NT2/D1 (cell line): Measurements from ENCODE around the gene SHANK3.

Experiments
- DNase-seq: peaks from one replicate; pipeline ENCODE4 v3.0.0-alpha.2; 2011; ENCODE audit warnings: low read depth, low spot score
- H3K27me3 ChIP-seq: 2 replicates; pipeline ENCODE4 v1.6.0; 2011; ENCODE audit warnings: mild to moderate bottlenecking; ENCODE audit not compliant: insufficient read length, insufficient read depth
- H3K36me3 ChIP-seq: 2 replicates; pipeline ENCODE4 v1.6.1; 2011; ENCODE audit warnings: mild to moderate bottlenecking, low read length, mixed read lengths; ENCODE audit not compliant: insufficient read depth, insufficient read length
- H3K4me1 ChIP-seq: 2 replicates; pipeline ENCODE4 v1.5.1; 2011; ENCODE audit not compliant: insufficient read depth, insufficient read length
- H3K4me3 ChIP-seq: 2 replicates; pipeline ENCODE4 v1.5.1; 2011; ENCODE audit warnings: low read depth; ENCODE audit not compliant: insufficient read length
- H3K9ac ChIP-seq: 2 replicates; pipeline ENCODE4 v1.6.0; 2011; ENCODE audit warnings: low read depth; ENCODE audit not compliant: insufficient read length
- H3K9me3 ChIP-seq: 2 replicates; pipeline ENCODE4 v1.5.1; 2011; ENCODE audit warnings: mild to moderate bottlenecking, low read length; ENCODE audit not compliant: insufficient read depth
- SUZ12 ChIP-seq: IDR thresholded peaks from 2 replicates; pipeline ENCODE4 v1.6.1; 2011; ENCODE audit not compliant: insufficient read length, insufficient read depth; ENCODE audit errors: extremely low read depth
- YY1 ChIP-seq: IDR thresholded peaks from 2 replicates; pipeline ENCODE4 v1.6.1; 2011; ENCODE audit not compliant: insufficient read length, insufficient read depth
- ZNF274 ChIP-seq: IDR thresholded peaks from 2 replicates; pipeline ENCODE4 v1.6.1; 2011; ENCODE audit warnings: mild to moderate bottlenecking, low read depth, low read length

The SHANK3 gene

DNA sequence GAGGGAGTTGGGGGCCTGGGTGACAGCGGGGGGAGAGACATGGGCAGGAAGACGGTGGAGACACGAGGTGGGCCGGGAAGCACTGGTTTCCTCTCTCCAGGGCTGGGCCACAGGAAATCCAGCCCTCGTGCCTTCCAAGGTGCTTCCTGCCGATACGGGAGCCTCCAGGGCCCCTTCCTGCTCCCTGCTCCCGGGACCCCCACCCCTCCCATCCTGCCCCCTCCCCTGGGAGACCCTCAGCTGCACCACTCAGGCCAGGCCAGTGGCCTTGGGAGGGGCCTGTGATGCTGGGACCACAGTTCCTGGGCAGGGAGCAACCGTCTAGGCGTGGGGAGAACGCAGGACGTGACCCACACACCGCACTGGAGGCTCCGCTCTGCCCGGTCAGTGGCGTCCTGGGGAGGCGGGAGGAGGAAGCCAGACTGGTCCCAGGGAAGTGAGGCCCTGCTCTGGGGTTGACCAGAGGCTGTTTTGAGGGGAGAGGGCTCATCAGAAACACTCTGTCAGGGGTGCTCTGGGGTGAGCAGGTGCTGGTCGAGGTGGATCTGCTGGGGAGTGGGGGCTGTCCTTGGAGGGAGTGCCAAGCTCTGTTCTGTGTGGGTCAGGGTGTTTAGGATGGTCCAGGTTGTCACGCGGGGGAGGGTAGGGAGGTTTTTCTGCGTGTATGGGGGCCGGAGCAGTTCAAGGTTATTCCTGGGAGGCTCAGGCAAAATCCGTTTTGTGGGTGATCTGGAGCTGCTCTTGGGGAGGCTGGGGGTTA, at the start of gene SHANK3:
TSS of gene SHANK3 (plus strand) at position 353 of the 760 bp plus-strand sequence.
- Histone ChIP-seq H3K9ac (peak within 1 kb of the TSS; percentile 67), H3K9me3 (no peaks in the 10 kb centered on the region), H3K4me1 (peaks cover 14% of the 10 kb centered on the region), H3K4me3 (peak within 1 kb of the TSS; percentile 47), H3K36me3 (peaks cover 6% of the 10 kb centered on the region), H3K27me3 (peaks cover 14% of the 10 kb centered on the region)
- DNase-seq, result no peak
- TF ChIP-seq YY1 (no peak), ZNF274 (no peak), SUZ12 (no peak)

GRCh38 chr22:50624347-50625130, 48.1 kb upstream of the SHANK3 start:
- no peak overlapping the region for H3K9ac ChIP-seq
- H3K4me1 ChIP-seq, result peaks cover 10% of the 10 kb centered on the region
- peaks cover 12% of the 10 kb centered on the region for H3K36me3 ChIP-seq
- H3K9me3 ChIP-seq, result no peaks in the 10 kb centered on the region
- no peak overlapping the region for H3K4me3 ChIP-seq
- no peaks in the 10 kb centered on the region for H3K27me3 ChIP-seq
- DNase-seq, result no peak
- TF ChIP-seq SUZ12, result no peak
- no peak for TF ChIP-seq YY1

DNA sequence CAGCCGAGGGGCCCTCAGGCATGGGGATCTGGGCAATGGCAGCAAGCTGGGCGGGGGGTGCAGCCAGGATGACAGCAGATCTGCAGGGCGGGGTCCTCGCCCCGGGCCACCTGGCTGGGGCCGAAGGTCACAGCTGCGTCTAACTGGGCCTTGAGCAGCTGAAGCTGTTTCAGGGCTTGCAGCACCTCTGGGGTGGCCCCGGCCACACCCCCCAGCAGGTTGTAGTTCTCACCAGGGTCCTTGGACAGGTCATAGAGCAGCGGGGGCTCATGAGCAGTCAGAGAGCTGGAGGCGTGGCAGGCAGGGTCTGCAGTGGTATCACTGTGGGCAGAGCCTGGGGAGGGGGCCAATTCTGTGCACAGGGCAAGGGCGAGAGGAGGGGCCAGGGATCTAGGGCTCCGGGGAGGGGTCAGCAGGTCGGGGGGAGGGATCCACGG, 47.5 kb upstream of the SHANK3 start:
- Histone ChIP-seq H3K9me3 (no peaks in the 10 kb centered on the region), H3K36me3 (peaks cover 12% of the 10 kb centered on the region), H3K9ac (no peak overlapping the region), H3K4me3 (no peak overlapping the region), H3K4me1 (peaks cover 10% of the 10 kb centered on the region), H3K27me3 (no peaks in the 10 kb centered on the region)
- DNase-seq, result no peak
- TF ChIP-seq ZNF274 (no peak), SUZ12 (no peak), YY1 (no peak)

DNA sequence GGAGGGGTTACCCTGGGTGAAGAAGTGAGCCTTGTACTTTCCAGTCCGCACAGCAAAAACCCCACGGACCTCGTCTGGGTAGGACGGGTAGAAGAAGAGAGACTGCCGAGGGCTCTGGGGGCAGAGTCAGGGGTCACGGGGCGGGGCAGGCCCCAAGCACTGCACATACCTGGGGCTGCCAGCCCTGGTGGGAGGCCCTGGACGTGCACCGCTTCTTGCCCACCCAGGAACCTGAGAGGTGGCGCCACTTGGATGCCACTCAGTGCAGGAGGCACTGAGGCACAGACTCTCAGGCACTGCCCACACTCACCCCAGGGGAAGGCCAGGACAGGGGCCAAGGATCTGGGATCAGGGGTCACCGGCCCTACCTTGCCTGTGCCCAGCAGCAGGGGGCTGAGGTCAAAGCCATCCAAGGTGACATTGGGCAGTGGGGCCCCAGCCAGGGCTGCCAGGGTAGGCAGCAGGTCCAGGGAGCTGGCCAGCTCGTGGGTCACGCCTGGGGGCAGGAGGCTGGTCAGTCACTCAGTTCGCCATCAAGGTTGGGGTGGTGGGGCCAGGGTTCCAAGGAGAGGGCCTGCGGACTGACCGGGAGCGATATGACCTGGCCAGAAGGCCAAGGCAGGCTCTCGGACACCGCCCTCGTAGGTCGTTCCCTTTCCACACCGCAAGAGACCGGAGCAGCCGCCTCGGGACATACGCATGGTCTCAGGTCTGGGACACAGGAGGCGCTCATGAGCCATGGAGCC, 46.9 kb upstream of the SHANK3 start:
- peaks cover 12% of the 10 kb centered on the region for H3K36me3 ChIP-seq
- no peak overlapping the region for H3K9ac ChIP-seq
- TF ChIP-seq ZNF274 (no peak), SUZ12 (no peak), YY1 (no peak)
- no peak overlapping the region for H3K4me3 ChIP-seq
- no peak for DNase-seq
- peaks cover 9% of the 10 kb centered on the region for H3K4me1 ChIP-seq
- H3K9me3 ChIP-seq, result no peaks in the 10 kb centered on the region
- no peaks in the 10 kb centered on the region for H3K27me3 ChIP-seq

DNA sequence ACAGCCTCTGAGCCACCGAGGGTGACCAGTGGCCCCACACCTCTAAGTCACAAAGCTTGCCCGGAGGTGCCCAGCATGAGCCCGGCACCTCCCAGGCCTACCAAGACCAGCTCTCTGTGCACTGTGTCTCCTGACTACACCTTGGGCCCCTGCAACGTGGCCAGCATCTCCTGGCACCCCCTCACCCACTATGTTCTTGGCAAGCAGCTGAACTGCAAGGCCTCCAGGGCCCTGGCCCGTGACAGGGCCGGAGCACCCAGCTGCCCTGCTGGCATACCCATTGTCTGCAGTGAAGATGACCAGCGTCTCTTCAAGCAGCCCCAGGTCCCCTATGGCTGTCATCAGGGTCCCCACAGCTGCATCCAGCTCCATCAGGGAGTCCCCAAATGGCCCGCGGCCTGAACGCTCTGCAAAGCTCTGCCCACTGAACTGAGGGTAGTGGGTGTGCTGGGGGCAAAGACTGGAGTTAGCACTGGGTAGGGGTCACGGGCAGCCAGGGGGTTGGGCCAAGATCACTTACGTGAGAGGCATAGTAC, 46.2 kb upstream of the SHANK3 start:
- no peak for TF ChIP-seq ZNF274
- no peak for TF ChIP-seq SUZ12
- no peak for TF ChIP-seq YY1
- Histone ChIP-seq H3K4me1 (peaks cover 7% of the 10 kb centered on the region), H3K27me3 (no peaks in the 10 kb centered on the region), H3K36me3 (peaks cover 12% of the 10 kb centered on the region), H3K9ac (no peak overlapping the region), H3K9me3 (no peaks in the 10 kb centered on the region), H3K4me3 (no peak overlapping the region)
- DNase-seq, result no peak

GRCh38 chr22:50626850-50627641, 45.6 kb upstream of the SHANK3 start:
- Histone ChIP-seq H3K27me3 (no peaks in the 10 kb centered on the region), H3K36me3 (peaks cover 12% of the 10 kb centered on the region), H3K9me3 (no peaks in the 10 kb centered on the region), H3K4me3 (peak overlapping the region; percentile 75), H3K9ac (peak overlapping the region; percentile 79), H3K4me1 (peaks cover 7% of the 10 kb centered on the region)
- TF ChIP-seq SUZ12, result no peak
- TF ChIP-seq ZNF274, result no peak
- TF ChIP-seq YY1, result no peak
- DNase-seq, result no peak
